GM19193 (cell line): ENCODE results near the gene ANXA6.
A peak's percentile ranks its signal among the peaks of the same experiment; 100 is the strongest.

Source experiments
- POLR2A ChIP-seq: IDR thresholded peaks from 4 replicates; pipeline ENCODE4 v1.6.1; 2011; ENCODE audit not compliant: insufficient read depth, insufficient read length; ENCODE audit errors: extremely low read depth

ANXA6 gene

DNA sequence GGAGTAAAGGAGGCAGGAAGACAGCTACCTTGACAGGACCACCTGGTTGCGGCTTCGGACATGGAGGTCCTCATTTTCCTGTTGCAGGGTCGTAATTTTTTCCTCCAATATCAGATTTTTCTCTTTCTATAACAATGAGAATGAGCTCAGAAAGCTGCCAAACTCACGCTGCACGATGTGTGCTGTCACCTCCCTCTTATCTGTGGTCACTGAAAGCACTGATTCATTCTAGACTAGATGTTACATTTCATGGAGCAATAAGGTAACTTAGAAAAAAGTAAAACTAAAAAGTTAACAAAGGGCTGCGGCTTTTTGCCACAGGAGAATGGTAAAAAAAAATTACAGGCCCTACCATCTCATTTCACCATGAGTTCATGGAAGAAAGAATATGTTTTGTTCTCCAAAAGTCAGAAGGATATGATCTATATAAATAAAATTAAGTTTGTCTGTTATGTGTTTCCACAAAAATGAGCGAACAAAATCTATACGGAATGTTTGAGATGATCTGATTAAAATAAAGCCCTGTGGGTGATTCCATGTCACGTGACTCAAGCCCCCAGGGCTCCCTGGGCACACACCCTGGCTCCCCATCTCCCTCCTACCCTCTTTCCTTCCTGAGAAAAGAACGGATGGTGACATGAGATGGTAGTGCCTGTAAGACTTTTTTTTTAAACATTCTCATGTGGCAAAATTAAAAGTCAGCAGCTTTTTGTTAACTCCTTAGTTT, 26.9 kb upstream of the ANXA6 start:
- TF ChIP-seq POLR2A = no peak

DNA sequence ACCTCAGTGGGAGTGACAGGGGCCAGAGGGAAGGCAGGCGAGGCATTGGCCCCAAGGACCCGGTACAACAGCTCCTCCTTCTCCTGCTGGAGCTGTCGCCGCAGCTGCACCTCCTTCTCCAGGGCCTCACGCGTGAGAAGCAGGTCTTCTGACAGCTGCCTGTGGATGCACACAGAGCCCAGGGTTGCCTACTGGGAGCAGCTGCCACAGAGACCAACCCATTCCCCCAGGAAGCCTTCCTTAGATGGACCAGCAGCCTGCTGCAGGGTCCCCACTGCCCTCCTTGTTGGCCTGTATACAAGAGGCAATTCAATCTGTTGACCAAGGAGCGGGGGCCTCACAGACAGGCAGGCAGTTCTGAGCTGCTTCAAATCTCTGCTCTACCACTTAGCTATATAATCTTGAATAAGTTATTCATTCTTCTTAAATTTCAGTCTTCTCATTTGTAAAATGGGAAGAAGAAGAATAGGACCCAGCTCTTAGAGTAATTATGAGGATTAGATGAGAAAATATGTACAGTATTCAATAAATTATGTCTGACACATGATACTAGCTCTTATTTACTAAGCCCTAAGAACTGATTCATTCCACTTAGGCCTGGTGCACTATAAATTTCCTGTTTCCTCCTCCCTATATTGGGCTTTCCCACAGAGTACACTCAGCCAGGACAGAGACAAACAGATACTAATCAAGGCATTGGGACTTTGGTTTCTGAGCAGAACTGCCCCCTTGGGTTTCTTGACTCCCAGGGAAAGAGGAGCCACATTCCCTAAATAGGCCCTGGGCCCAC, 26.1 kb upstream of the ANXA6 start:
- no peak for TF ChIP-seq POLR2A

DNA sequence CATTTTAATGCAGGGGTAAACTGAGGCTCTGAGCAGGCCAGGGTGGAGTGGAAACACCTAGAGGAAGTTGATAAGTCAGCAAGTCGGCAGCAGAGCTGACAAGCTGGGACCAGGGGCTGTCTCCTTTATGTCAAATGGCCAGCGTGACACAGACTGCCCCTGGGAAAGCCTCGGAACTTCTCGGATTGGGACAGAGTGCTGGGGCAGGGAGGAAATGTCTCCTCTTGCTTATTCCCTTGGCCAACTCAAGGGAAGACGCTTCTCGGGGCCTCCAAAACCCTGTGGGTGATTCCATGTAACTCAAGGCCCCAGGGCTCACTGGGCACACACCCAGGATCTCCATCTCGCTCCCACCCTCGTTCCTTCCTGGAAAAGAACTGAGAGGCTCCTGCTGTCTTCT, 25.4 kb upstream of the ANXA6 start:
- TF ChIP-seq POLR2A = no peak

DNA sequence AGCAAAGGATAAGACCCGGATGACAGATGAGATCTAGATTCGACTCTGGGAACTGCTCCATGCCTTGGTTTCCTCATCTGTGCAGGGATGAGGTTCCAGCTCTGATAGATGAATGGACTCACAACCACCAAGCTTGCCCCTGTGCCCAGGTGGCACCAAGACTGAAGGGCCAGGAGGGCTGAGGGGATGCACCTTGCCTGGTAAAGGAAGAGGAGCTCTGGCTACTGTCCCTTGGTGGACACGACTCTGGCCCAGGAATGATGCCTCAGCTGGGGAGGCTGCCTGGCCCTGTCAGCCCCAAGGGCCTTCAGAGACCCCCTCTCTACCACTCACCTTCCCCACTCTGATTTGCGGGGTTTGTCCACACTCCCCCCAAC, 24.9 kb upstream of the ANXA6 start:
- TF ChIP-seq POLR2A = no peak

DNA sequence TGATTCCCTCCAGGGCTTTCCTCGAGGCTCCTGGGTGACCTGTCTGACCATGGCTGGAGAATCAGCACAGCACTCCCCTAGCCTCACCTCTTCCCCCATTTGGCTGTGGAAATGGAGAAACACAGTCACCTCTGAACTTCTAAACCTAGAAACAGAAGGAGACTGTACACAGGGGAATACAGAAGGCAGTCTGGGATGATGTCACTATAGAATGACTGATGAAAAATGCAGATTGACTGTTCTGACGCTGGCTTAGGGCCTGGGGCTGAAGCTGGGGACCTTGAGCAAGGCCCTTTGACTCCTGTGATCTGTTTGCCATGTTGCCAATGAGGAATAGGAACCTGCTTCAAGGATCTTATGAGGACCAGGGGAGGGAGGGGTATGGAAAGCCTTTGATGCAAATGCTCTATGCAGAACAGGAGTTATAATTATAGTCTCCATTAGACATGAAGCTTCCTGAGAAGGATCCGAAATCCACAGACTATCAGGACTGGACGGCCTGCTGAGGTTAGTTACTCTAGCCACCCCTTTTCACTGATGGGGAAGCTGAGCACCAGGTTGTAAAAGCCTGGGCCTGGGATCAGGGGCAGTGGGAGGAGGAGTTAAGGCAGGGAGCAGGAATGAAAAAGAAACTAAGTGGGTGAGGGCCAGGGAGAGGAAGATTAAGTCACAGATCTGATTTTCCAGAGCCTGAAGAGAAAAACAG, 24.4 kb upstream of the ANXA6 start:
- TF ChIP-seq POLR2A = no peak

DNA sequence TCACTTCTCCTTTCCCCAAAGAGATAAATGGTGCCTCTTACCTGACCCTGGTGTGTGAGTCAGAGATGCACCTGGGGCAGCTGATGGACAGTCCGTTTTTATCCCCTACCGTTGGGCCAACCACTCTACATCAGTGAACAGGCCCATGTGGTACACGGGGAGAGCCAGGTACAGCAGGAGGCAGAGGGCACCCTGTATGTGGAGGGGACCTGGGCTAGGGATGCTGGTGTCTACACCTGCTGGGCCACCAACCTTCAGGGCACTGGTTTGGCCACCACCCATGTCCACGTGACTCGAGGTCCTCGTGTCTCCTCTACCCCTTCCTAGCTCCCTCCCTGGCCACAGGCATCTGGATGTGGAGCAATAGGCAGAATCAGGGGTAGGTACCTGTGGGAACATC, 22.7 kb upstream of the ANXA6 start:
- peak; percentile 34 for TF ChIP-seq POLR2A

DNA sequence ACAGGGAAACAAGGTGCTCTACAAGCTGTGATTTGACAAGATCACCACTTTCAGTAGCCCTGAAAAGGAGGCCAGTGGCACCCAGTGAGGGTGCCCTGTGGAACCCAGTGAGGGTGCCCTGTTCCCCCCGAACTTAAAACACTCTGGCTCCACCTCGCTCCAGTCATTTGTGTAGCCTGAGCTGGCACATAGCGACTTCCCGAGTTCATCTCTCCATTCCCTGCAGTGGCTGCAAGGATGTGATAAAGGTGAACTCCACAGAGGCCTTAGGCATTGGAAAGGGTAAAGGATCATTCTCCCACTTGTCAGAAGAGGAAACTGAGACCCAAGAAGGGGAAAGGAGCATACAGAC, 21.9 kb upstream of the ANXA6 start:
- TF ChIP-seq POLR2A = no peak

DNA sequence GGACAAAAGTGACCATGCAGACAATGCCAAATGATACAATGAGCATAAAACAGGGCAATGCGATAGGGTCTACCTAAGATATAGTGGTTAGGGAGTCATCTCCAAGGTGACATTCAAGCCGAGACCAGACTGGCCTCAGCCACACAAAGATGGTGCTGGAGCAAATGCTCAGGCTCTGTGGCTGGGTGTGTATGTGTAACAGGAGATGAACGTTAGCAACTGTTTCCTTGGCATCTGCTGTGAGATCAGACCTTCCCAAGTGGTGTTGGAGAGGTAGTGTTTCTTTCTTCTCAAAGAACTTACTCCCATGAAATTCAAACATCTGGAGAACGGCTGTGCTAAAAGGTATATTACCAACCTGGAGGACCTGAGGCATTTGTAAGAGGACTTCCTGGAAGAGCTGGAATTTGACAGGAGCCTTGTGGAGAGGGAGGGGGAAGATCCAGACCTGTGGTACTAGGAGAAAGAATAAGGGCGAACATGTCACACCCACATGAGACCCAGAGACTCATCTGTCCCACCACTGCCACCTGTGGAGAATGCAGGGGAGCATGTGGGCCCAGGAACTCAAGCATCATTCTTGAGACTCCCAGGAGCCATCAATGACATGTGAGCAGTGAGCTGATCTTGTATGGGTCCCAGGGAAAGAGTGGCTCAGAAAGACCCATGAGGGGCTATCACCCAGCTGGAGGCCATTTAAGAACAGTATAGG, 21.4 kb upstream of the ANXA6 start:
- no peak for TF ChIP-seq POLR2A

DNA sequence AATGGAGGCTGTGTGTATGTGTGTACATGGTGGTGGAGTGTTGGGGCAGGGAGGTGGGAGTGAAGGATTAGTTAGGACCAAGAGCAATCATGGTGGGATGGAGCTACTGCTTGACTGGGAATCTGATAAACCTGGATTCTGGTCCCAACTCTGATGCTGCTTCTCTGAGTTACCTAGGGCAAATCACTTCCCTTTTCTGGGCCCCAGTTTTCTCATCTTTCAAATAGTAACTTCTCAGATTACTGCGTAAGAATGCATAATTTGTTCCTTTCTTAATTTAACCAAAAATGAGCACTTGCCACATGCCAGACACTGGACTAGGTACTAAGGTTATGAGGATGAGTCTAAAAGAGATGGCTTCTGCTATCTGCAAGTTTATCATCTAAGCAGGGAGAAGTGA, 20.8 kb upstream of the ANXA6 start:
- no peak for TF ChIP-seq POLR2A

DNA sequence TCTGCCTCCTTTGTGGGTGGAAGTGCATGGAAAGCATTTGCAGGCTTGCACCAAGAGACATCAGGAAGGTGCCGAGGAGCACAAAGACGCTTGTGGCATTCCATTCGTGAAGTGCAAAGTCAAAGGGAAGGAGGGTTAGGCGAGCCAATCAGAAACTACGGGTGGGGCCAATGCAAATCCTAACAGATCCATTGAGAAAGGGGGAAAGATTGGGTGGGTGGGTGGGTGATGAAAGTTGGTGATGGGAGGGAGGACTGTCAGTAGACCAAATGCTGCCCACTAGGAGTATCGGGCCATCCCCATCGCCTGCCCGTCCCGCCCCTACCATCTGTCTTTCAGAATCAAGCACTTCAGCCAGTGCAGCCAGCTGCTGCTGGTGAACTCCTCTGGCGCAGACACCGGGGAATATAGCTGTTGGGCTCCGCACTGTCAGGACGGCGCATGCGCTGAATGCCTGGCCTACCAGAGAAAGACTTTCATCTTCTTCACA, 17.1 kb upstream of the ANXA6 start:
- TF ChIP-seq POLR2A = no peak

DNA sequence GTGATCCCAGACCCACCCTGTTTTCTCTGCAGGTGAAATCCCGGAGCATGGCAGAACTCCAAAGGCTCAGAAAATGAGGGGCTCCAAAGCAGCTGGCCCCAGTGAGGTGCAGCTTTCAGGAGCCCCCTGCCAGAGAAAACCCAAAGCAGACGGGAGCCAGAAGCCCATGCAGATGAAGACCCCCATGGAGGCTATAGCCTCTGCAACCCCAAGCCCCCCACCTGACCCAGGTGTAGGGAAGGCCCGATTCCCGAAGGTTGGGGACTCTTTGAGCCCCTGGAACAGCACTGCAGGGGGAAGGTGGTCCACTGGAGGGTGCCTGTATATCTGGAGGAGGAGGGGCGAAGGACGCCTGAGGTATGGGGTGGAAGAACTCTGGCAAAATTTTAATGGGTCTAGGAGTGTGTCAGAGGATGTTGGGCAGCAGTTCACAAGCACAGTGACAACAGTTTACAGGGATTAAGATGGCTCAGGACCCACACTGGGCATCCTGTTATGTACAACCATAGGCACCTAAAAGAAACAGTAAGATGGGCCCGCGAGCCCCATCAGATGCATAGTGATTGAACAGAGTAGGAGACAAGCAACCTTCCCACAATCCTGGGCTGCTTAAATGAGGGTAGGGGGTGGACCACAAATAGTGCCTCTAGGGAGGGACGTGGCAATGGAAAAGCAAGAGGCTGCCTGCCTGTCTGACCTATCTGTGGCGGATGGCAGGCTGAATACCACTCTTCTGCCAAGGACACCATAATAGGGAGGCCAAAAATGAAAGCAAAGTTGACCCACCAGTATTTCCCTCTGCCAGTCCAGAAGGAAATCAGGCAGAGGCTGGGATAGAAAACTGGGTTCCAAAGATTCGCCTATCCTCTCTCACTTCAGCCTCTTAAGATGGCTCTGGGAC, 16.4 kb upstream of the ANXA6 start:
- TF ChIP-seq POLR2A = no peak

DNA sequence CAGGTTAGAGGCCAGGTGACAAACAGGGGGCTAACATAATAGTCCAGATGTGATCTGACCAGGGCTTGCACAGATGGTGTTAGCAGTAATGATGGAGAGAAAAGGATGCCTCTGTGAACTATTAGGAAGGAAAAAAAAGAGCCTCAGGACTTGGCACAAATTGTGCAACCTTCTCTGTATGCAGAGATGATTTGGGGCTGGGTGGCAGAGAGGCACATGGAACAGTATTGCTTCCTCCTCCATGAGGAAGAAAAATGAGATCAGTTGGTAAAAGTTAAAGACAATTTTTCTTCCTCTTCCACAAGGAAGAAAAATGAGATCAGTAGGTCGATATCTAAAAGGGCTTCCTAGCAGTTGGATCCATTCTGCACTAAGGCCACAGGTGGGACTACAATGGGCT, 13.9 kb upstream of the ANXA6 start:
- TF ChIP-seq POLR2A = no peak

DNA sequence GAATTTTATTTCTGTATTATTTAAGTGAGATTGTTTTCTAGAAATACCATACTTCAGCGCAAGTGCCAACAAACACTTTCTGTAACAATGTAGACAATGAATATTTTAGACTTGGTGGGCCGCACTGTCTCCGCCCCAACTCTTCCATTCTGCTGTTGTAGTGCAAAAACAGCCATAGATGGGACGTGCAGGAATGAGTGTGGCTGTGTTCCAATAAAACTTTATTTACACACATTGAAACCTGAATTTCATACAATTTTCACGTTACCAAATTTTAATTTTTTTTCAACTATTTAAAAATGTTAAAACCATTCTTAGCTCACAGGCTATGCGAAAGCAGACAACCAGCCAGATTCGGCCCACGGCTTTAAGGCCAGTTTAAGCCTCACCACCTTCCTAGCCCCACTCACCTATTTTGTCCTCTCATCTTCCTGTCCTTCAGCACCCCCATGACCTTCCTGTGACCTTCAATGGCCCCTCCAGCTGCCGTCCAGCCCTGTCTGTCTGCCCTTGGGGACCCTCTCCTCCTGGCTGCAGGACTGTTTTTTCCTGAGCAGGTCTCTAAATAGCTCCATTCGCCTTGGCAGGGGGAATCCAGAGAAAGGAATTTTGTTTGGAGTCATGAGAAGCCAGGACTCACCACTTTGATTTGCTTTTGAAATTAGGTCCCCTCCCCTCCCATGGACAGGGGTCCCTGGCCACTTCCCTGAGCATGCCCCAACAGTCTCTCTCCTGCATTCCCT, 11.2 kb upstream of the ANXA6 start:
- no peak for TF ChIP-seq POLR2A

DNA sequence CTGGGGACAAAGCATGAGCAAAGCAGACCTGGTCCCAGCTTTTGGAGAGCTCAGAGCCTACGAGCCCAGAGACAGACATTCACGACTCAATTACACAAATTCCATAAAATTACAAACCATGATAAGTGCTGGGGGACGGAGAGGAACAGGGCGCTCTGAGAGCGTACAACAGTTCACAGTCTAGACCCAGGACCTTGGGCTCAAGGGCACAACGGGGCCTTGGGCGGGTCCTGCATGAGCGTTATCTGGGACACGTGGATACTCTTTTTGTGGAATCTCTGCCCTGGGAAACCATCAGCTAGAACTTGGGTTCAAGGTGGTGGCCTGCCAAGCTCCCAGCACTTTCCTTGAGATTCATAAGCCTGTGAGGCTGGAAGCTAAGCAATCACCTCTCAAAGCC, 9.4 kb upstream of the ANXA6 start:
- no peak for TF ChIP-seq POLR2A

DNA sequence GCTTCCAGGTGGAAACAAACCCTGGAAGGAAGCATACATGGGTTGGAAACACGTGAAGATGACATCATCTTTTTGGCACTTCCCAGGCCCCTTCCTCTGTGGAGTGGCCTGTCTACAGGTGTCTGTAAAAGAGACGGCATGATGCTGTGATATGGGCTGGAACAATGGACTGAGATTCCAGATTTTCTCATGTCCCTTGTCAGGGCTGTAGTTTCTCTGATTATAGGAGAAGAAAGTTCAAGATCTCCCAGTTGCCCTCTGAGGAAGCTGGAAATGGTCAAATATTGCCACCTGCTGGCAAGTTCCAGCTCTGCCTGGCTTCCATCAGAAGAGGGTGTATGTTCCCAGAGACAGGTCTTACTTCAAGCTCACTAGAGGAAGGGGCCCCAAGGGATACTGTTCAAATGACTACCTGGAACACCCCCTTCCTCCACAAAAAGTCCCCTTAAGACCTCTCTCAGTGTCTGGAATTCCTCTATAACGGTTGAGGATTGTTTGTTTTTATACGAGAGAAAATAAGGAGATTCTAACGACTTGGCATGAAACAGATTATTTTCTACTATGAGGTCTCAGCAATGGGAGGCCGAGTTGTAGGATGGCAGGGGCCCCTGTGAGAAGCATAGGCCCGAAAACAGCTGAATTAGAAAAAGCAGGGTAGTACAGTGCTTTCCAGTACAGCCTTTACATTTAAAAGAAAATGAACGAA, 7.3 kb upstream of the ANXA6 start:
- no peak for TF ChIP-seq POLR2A
